Measurements from ENCODE around the gene RNF183.

The RNF183 gene

GRCh38 chr9:113302792-113303418 is at the start of gene RNF183:
Gene RNF183, minus strand, starts transcription at chr9:113303376. Its CDS starts 5,192 bp downstream, at chr9:113298184.
- DNase-seq: no peak

GRCh38 chr9:113352411-113352810 is 49.2 kb upstream of the RNF183 start:
- DNase-seq: no peak

- no peak for DNase-seq
These were observed 48.8 kb upstream of the RNF183 start for GRCh38 chr9:113352006-113352405.

- no peak for DNase-seq
These were observed 47.8 kb upstream of the RNF183 start for GRCh38 chr9:113350937-113351336.

GRCh38 chr9:113350107-113350661 is 47.0 kb upstream of the RNF183 start:
- DNase-seq: no peak

GRCh38 chr9:113349445-113350094 is 46.4 kb upstream of the RNF183 start, which contains the start of gene BSPRY:
Gene BSPRY, plus strand, starts transcription at chr9:113349541. Its CDS starts 39 bp downstream, at chr9:113349580.
- DNase-seq: no peak

GRCh38 chr9:113349066-113349444 is 45.9 kb upstream of the RNF183 start:
- DNase-seq: no peak

- no peak for DNase-seq
These were observed 45.3 kb upstream of the RNF183 start for GRCh38 chr9:113348437-113348836.

GRCh38 chr9:113345671-113346070 is 42.5 kb upstream of the RNF183 start:
- no peak for DNase-seq

GRCh38 chr9:113345190-113345589 is 42.0 kb upstream of the RNF183 start:
- DNase-seq: peak; percentile 68

GRCh38 chr9:113343732-113344231 is 40.6 kb upstream of the RNF183 start:
- peak; percentile 96 for DNase-seq

GRCh38 chr9:113341712-113342410 is 38.7 kb upstream of the RNF183 start:
- DNase-seq: no peak

GRCh38 chr9:113340011-113340699 is 37.0 kb upstream of the RNF183 start, which contains the start of gene WDR31:
Gene WDR31, minus strand, starts transcription at chr9:113340275. Its CDS starts 8,253 bp downstream, at chr9:113332022.
- peak; percentile 90 for DNase-seq

- DNase-seq: no peak
These were observed 34.5 kb upstream of the RNF183 start for GRCh38 chr9:113337714-113338113.

GRCh38 chr9:113331780-113332179 is 28.6 kb upstream of the RNF183 start:
- DNase-seq: no peak

GRCh38 chr9:113328045-113328782 is 25.0 kb upstream of the RNF183 start:
- DNase-seq: no peak

GRCh38 chr9:113326230-113326629 is 23.1 kb upstream of the RNF183 start:
- no peak for DNase-seq

GRCh38 chr9:113322671-113323070 is 19.5 kb upstream of the RNF183 start:
- DNase-seq: no peak

- no peak for DNase-seq
These were observed 16.9 kb upstream of the RNF183 start for GRCh38 chr9:113320051-113320450.

- DNase-seq: no peak
These were observed 15.9 kb upstream of the RNF183 start for GRCh38 chr9:113319054-113319453.

- DNase-seq: no peak
These were observed 14.6 kb upstream of the RNF183 start for GRCh38 chr9:113317777-113318176.

GRCh38 chr9:113316030-113316429 is 12.9 kb upstream of the RNF183 start:
- no peak for DNase-seq

Measured in midbrain (tissue), 1 donor.